Activated CD4-positive, alpha-beta T cell treated with anti-CD3 and anti-CD28 coated beads for 24 hours (primary cell): ENCODE measurements around the gene CHST11.

Source experiments
- DNase-seq, 2 donors: peaks; one replicate each; pipeline ENCODE4 v3.0.0-alpha.2; 2020; ENCODE audit warnings: low read depth in 2 of 2

The CHST11 gene

DNA sequence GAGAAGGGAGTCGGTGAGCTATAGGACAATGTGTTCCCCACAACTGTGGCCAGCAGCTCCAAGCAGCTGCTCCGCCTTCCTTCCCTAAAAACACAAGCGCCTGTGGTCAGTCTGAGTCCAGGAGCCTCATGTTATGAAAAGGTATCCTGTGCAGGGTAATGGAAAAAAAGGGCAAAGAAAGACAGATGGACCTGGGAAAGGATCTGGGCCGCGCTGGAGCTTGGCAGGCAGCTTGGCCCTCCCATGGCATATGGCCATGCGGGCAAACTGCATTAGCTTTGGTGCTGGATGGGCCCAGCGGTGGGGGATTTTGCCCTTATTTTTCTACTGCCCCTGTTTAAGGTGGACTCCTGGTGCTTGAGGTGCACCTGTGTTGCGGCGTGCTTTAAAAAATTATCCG, 23.7 kb upstream of the CHST11 start:
- no peak for DNase-seq

DNA sequence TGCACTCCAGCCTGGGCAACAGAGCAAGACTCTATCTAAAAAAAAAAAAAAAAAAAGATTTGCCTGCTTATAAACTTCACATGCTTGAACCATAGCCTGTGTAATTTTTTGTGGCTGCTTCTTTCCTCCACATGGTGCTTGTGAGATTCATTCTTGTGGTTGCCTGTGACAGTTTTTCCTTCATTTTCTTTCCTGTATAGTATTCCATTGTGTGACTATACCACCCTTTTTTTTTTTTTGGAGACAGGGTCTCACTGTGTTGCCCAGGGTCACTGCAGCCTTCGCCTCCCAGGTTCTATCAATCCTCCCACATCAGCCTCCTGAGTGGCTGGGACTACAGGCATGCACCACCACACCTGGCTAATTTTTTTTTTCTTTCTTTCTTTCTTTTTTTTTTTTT, 22.6 kb upstream of the CHST11 start:
- no peak for DNase-seq

DNA sequence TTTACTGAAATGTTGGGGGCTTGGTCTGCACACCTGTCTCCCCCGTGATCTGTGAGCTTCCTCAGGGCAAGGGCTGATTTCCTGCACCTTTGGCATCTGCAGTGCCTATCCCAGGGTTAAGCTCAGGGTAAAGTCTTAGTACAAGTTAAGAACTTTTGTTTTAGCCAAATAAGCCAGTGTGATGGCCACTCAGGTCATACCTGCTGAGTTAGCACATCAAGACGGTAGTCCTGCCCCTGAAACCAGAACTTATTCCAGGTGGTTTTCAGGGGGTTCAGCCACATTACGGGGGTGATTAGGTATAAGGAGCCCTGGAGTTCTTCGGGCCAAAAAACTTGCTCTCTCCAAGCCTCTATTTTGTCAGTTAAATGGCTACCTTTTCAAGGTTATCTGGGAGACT, 21.6 kb upstream of the CHST11 start:
- no peak for DNase-seq

DNA sequence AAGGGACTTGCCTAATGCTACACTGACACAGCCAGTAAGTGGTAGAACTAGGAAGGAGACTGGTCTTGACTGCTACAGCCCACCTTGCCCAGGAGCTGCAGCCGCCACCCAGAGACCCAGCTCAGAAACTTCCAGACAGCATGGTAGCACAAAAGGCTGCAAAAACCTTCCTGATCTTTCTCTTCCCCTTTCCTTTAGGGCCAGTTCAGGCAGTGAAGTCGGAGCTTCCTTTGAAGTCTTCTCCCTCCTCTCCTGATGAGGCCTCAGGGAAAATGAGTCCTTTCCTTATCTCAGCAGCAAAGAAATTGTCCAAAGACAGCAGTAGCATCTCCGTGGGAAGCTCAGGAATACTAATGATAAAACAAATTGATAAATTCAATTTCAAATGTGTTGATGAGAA, 21.0 kb upstream of the CHST11 start:
- no peak for DNase-seq

DNA sequence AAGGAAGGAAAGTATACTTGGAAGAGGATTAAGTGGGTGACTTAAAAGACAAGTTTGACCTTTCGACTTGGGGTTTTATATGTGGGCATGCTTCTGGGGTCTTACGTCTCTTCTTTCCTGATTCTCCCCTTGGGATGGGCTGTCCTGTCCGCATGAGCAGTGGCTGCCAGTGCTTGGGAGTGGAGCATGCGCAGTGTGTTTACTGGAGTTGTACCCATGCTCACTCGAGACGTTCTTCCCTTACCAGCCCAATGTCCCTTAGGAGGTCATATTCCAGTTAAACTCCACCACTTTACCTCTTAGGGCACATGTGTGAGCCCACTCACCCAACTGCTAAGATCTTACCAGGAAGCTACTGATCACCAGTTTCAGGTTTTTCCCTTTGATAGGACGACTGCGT, 20.0 kb upstream of the CHST11 start:
- DNase-seq: no peak

DNA sequence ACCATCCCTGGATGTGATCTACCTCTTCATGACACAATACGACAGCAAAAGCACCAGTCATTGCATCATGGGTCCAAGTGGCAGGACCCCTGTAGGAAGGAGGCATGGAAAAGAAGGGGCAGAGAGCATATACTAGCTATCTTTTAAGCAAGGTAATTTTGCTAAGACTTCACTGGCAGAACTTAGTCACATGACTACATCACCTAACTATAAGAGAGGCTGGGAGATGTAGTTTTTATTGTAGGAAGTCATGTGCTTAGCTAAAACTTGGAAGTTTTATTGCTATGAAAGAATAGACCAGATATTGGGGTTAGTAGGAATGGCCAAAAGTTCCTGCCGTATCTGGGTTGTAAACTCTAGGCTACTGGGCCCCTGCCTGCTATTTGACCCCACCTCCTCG, 18.6 kb upstream of the CHST11 start:
- no peak for DNase-seq

DNA sequence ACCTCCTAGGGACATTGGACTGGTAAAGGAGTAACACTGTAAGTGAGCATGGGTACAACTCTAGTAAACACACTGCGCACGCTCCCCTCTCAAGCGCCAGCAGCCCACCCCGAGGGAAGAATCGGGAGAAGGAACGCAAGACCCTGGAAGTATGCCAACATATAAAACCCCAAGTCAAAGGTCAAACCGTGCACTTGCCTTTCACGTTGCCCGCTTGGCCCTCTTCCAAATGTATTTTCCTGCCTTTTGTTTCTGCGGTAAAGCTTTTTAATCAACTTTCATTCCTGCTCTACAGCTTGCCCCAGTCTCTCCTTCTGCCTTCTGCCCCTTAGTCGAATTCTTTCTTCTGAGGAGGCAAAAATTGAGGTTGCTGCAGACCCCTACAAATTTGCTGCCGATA, 17.6 kb upstream of the CHST11 start:
- DNase-seq: no peak

DNA sequence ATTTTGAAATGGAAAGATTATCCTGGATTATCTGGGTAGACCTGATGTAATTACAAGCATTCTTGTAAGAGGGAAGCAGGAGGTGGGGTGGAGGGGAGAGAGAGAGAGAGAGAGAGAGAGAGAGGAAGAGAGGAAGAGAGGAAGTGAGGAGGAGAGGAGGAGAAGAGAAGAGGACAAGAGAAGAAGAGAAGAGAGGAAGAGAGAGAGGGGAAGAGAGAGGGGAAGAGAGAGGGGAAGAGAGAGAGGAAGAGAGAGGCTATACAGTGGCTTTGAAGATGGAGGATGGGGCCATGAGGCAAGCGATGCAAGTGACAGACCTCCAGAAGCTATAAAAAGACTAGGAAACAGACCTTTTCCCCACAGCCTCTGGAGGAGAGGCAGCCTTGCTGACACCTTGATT, 13.7 kb upstream of the CHST11 start:
- no peak for DNase-seq

DNA sequence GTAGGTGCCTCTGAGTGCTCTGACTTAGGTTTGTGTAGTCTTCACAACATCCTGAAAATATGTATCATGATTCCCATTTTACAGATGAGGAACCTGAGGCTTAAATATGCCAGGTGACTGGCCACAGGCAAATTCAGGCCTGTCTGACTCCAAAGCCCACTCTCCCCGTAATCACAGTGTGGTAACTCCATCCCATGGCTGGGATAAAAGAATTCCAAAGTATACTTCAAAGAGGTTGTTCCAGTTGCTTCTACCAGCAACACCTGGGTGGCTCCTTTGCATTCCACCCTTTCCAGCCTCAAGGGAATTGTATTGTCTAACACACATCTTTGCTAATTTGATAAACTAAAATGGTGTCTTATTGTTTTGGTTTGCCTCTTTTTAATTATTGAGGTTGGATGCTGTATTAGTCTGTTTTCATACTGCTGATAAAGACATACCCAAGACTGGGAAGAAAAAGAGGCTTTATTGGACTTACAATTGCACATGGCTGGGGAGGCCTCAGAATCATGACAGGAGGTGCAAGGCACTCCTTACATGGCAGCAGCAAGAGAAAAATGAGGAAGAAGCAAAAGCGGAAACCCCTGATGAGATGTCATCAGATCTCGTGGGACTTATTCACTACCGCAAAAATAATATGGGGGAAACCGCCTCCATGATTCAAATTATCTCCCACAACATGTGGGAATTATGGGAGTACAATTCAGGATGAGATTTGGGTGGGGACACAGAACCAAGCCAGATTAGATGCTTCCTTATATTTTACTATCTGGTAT, 9.9 kb upstream of the CHST11 start:
- DNase-seq: no peak

DNA sequence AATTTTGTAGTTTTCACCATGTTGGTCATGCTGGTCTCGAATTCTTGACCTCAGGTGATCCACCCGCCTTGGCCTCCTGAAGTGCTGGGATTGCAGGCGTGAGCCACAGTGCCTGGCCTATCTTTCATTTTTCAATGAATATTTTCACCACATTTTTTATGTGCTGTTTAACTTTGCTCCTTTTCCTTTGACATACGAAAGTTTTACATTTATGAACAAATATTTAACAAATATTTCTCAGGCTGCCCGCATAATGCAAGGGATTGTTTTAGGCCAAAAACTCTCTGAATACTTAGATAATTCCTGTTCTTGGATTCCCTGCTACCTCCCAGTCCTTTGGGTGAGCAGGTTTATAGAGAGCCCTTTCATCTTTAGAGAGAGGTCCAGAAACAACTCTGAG, 8.7 kb upstream of the CHST11 start:
- DNase-seq: no peak

DNA sequence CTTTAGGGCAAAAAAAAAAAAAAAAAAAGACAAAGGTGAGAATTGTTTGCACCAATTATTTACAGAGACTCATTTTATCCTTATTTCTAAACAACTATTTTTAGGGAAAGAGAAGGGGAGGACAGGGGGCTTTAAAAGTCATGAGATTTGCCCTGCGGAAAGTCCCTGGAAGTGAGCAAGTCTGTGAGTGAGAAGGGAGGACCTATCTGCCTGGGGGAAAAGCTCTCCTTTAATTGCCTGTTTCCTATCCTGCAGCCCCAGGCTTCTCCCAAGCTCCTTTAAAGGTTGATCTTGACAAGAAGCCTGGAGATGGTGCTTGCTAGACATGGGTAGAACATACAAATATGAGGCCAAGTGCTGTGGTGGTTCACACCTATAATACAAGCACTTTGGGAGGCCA, 8.3 kb upstream of the CHST11 start:
- no peak for DNase-seq

DNA sequence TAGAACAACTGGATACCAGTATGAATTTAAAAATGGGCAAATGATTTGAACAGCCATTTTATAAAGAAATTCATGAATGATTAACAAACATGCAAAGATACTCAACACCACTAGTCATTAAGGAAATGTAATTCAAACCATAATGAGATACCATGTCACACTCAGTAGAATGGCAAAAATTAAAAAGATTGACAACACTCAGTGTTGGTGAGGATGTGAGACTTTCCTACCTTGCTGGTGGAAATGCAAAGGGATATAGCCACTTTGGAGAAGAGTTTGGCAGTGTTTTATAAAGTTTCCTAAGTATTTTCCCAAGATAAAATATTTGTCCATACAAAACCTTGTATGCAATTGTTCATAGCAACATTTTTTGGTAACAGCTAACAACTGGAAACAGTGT, 6.0 kb upstream of the CHST11 start:
- DNase-seq: no peak

DNA sequence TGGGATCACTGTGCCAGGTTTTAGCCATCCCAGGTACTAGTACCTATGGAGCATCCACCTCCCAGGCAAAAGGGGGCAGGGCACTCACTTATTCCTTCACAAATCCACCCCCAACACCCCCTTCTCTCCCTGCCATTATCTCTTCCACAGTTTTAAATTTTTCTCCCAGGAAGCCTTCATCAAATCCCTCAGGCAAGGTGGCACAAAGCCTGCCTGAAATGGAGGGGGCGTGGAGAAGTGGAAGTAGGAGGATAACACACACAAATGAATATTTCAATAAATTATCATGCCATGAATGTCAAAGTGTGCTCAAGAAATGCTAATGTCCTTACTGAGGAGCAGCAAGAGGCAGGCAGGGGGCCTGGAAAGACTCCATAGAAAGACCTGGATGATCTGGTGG, 4.7 kb upstream of the CHST11 start:
- DNase-seq: no peak

DNA sequence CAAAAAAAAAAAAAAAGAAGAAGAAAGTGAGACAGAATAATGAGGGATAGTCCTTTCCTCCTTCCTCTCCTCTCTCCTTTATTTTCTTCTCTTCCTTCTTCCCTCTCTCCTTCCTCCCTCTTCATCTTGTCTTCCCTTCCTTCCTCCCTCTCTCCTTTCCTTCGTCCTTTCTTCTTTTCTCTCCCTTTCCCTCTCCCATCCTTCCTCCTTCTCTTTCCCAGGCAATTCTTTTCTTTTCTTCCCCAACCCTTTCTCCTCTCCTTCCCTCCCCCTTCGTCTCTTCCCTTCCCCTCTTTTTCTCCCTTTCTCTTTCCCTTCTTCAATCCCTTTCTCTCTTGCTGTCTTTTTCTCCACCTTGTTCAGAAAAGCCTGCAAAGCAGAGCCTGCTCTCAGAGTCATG, 3.6 kb upstream of the CHST11 start:
- no peak for DNase-seq

DNA sequence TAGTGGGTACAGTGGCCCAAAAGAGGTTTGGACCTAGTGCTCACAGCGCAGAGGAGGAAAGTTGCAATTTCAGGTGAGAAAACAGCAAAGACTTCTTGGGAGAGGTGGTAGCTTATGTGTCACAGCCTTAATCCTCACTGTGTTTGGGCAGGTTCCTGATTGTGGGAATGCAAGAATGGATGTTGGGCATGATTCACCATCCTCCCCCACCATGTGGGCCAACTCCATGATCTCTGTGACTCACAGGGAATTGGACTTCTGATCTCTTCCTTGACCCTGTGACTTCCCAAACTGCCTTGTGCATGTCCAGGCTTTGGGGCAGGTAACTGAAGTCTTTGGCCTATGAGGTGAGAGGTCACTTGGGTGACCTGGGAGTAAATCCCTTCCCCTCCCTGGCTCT, 1.8 kb upstream of the CHST11 start:
- no peak for DNase-seq

DNA sequence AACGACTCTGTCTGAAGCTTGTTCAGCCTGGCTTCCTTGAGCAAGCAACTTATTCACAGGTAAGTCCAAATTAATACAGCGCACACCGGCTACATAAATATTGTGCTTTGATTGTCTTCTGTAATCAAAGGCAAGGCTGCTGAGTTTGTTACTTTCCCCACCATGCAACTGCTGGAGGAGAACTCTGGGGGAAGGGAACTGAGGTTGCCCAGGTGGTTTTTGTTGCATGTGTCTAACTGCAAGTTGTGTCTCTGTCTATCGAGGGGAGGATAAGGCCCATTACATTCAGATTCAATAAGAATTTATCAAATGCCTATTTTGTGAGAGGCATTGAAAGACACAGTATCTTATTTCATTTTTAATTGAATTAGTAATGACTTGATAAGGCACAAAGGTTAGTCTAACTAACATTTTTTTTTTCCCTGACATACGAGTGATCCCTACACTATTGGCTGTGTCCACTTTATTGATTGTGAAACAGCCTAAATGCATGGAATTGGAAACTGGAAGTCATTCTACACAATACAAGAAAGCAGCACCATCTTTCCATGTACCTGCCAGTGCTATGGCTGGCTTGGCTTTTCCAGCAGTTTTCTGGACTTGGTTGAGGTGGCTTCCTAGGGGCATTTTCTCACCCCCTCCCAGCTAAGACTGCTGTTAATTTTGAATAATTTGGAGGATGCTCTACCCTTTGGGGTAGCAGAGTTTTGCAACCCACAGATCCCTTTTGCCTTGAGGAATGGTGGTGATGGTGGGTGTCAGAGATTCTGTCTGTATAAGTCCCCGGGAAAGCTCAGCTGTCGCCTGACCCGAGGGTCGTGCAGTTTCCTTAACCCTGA, 951 bp upstream of the CHST11 start:
- no peak for DNase-seq

DNA sequence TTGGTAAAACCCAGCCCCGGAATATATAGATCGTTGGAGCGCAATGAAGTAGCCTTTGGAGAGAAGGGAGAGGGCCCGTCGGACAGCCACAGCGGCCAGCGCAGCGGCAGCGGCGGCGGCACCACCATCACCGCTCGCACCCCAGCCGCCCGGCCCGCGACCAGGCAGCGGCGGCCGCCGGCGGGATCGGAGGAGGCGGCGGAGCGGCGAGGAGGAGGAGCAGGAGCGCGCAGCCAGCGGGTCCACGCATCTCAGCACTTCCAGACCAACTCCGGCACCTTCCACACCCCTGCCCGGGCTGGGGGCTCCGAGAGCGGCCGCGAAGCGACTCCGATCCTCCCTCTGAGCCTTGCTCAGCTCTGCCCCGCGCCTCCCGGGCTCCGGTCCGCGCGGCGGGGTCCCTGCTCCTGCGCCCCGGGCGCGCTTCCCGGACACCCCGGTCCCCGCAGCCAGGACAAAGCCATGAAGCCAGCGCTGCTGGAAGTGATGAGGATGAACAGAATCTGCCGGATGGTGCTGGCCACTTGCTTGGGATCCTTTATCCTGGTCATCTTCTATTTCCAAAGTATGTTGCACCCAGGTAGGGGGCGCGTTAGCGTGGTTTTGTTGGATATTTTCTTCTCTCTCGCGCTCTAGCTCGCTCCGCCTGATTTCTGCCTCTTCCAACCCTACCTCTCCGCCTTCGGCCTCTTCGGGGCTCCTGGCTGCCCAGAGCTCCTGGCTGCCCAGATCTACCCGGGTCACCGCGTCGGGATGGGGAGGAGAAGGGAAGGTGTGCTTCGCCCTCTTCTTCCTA, 400 bp downstream of the CHST11 start:
- peak in 1 of 2 donors; percentile 40 for DNase-seq

DNA sequence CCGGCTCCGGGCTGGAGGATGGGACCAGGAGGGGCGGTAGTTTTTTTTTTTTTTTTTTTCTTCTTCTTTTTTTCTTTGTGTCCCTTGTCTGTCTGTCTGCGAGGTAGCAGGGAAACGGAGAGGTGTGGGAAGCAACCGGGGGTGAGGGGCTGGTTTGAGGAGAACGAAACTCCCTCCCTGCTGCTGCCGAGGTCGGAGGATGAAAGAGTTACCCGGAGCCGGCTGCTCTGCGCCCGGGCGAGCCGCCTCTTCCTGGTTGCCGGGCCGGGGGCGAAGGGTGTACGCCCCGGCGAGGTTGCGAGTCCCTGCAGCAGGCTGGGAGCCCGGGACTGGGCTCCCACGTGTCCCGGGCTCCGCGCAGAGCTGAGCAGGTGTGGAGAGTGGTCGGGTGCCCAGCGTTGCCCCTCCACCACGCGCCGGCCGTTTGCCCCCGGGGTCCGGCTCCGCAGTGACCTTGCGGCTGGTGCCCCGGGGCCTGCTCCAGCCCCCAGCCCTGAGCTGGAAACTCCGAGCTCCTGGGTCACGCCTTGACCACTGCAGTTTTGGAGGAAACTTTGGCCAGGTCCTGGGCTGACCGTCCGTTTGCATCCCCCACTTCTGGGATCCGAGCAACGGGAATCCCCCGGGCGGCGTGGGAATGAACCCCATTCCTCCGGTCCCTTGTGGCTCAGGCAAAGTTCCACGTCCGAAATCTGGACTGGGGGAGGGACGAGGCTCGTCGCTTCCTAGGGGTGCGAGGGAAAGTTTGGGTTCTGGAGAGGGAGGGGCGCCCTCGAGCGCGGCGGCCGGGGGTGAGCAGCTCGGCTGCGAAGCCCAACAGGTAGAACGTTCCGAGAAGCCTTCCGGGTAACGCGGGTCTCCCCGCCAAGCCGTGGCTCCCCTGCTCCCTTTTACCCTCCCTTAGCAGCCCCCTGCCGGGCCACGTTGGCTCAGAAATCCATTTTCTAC, 1.3 kb downstream of the CHST11 start:
- peak; percentile 35 to 39 for DNase-seq

DNA sequence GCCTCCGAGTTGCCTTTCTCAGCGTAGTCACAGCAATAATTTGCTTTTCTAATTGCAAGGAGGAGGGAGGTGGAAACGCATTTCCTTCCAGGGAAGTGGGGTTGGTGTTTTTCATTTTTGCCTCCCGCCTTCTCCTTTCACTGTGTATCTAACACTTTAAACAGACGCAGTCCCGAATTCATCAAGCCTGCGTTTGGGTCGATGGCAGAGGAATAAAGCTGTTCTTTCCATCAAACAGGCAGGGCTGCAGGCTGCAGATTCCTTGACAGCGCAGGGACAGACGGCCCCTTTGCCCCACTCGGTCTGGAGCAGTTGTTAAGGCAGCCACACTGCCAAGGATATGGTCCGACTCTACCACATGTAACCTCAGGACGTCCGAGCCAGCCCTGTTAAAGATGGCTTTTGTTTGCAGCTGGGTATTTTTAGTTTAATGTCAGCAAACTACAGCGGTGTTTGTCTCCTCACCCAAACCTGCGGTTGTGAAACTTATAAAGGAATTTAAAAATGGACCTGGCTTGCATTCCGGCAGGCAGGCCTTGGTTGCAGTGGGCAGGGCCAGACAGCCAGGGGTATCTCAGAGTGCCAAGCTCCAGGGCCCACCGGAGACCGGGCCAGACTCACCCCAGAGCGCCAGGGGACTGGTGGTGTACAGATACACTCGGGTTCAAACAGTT, 2.1 kb downstream of the CHST11 start:
- DNase-seq: no peak

DNA sequence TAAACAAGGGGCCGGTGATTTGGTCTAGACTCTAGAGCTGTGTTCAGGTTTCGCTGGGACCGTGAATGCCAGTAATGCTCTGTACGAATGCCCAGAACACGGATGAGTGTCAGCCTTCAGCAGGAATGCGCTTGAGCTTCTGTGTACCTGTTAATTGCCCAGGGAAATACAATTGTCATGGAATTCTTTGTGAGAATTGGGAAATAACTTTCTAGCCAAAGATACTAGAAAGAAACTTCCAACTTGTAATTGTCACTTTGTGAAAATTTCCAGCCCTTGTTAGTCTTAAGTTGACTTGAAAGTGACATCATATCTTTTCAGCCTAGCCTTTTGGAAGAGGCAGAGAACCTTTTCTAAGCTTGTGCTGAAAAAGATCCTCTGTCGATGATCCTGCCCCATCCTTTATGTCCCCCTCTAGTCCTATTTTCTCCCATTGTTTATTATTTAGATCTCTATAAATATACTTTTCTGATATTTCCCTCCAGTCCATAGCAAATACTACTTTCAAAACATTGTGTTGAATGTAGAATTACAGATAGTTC, 2.7 kb downstream of the CHST11 start:
- no peak for DNase-seq
